CD4-positive, alpha-beta T cell (primary cell): Measurements from ENCODE around the gene ZC3H8. TPM values are rescaled to one million over a fixed set of nuclear protein-coding genes. Genes with fewer than 3 reads are reported as not detected.

Experiments used
- ATAC-seq: fragments of 200-7000 bp; cut with Tn5 transposase; one replicate; pipeline ENCODE4 v1.10.0; 2022; ENCODE audit warnings: mild to moderate bottlenecking; ENCODE audit not compliant: poor library complexity
- CTCF ChIA-PET: fragments of 350-600 bp; sonication (Branson Sonifier 250); formaldehyde crosslinking; loops from one replicate; lab custom pipeline; 2021; ENCODE audit warnings: antibody characterized with exemption, inconsistent platforms; lab: Charles Lee
- POLR2A ChIA-PET: fragments of 350-600 bp; sonication (Branson Sonifier 250); formaldehyde crosslinking; loops from one replicate; lab custom pipeline; 2021; ENCODE audit warnings: antibody characterized with exemption, inconsistent platforms; lab: Charles Lee
- DNase-seq, 14 experiments: peaks; one replicate each; pipeline ENCODE4 v3.0.0-alpha.2; 2013 to 2020; ENCODE audit warnings: mixed read lengths in 2 of 14
- H3K27ac ChIP-seq, 2 donors: one replicate each; pipeline versions ENCODE4 v1.5.1 to v1.7.0; 2013; ENCODE audit warnings: low read length in 2 of 2, low read depth in 1 of 2, mild to moderate bottlenecking in 1 of 2
- H3K27me3 ChIP-seq, 2 experiments: 1 replicate in 1 of 2; 2 replicates in 1 of 2; pipeline versions ENCODE4 v1.6.1 to v1.7.0; 2013; ENCODE audit warnings: low read length in 2 of 2, control low read depth in 1 of 2, mild to moderate bottlenecking in 1 of 2, moderate library complexity in 1 of 2; ENCODE audit not compliant: insufficient read depth in 2 of 2, control insufficient read depth in 1 of 2
- H3K36me3 ChIP-seq: one replicate; pipeline ENCODE4 v1.6.1; 2013; ENCODE audit warnings: low read length, control low read depth; ENCODE audit not compliant: insufficient read depth
- H3K4me1 ChIP-seq: one replicate; pipeline ENCODE4 v1.6.1; 2013; ENCODE audit warnings: low read length, control low read depth; ENCODE audit not compliant: insufficient read depth
- H3K4me3 ChIP-seq: one replicate; pipeline ENCODE4 v1.5.1; 2013; ENCODE audit warnings: mild to moderate bottlenecking, low read length, moderate library complexity
- H3K9me3 ChIP-seq, 2 experiments: 1 replicate in 1 of 2; 2 replicates in 1 of 2; pipeline versions ENCODE4 v1.6.1 to v1.7.0; 2013; ENCODE audit warnings: low read length in 2 of 2, mild to moderate bottlenecking in 2 of 2, control low read depth in 1 of 2, moderate library complexity in 1 of 2; ENCODE audit not compliant: control insufficient read depth in 1 of 2, insufficient read depth in 1 of 2
- H3K27ac Mint-ChIP-seq: one replicate; pipeline ENCODE4 v1.8.0; 2020; ENCODE audit warnings: mixed read lengths
- H3K27me3 Mint-ChIP-seq: one replicate; pipeline ENCODE4 v1.8.0; 2021; ENCODE audit warnings: mixed read lengths
- H3K36me3 Mint-ChIP-seq: one replicate; pipeline ENCODE4 v1.8.0; 2021; ENCODE audit warnings: low read depth, mixed read lengths
- H3K4me1 Mint-ChIP-seq: one replicate; pipeline ENCODE4 v1.8.0; 2021; ENCODE audit warnings: low read depth, mixed read lengths
- H3K4me3 Mint-ChIP-seq: one replicate; pipeline ENCODE4 v1.8.0; 2020; ENCODE audit warnings: mild to moderate bottlenecking, mixed read lengths
- H3K9me3 Mint-ChIP-seq: one replicate; pipeline ENCODE4 v1.8.0; 2020; ENCODE audit warnings: mixed read lengths
- intact Hi-C, 2 experiments: fragments of 100-400 bp; cut with DNase I in 1 of 2; cut with micrococcal nuclease in 1 of 2; formaldehyde crosslinking; loops; one replicate each; pipeline versions ENCODE4 v1.15.1 to v1.9.0; 2023 to 2025; cut with DNase I, micrococcal nuclease
- total RNA-seq, 174 experiments: library from RNA in 2 of 174; stranded (reverse) in 2 of 174; gene quantifications; one replicate each; pipeline ENCODE4 v1.2.3 and lab custom pipeline; 2021 to 2026
- TF ChIP-seq, protein P1 (sequence below): fragments of 200-600 bp; IDR thresholded peaks from one replicate; pipeline ENCODE4 v1.8.0; 2022; ENCODE audit warnings: antibody characterized with exemption, mild to moderate bottlenecking

ZC3H8 gene
- total RNA-seq, 2 experiments from 2014 or later: 10.2 to 16.2 TPM

DNA sequence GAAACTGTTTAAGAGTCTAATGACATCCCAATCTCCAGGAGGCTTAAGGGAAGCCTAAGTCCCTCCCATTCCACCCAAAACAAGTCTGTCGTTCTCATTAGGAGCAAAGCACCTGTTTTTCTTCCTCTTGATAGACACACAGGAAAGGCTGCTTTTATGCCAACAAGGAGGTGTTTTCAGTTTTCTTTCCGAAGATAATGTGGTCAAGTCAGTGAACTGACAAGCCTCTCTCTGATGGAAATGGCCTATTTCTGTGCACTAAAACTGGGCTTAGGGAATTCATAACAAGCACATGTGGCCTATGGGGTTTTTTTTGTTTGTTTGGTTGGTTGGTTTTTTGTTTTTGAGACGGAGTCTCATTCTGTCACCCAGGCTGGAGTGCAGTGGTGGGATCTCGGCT is 80.5 kb downstream of the ZC3H8 start:
- H3K27ac Mint-ChIP-seq: peak overlapping the region; percentile 71
- Histone ChIP-seq H3K27me3 (no peaks in the 10 kb centered on the region), H3K9me3 (no peaks in the 10 kb centered on the region), H3K36me3 (no peaks in the 10 kb centered on the region), H3K4me3 (no peak overlapping the region), H3K27ac (peak overlapping the region in 1 of 2 donors; percentile 29), H3K4me1 (peaks cover 20% of the 10 kb centered on the region)
- H3K4me1 Mint-ChIP-seq: peaks cover 36% of the 10 kb centered on the region
- intact Hi-C loops: no loop called here
- CTCF ChIA-PET: no interaction called here
- H3K4me3 Mint-ChIP-seq: peak overlapping the region; percentile 50
- TF ChIP-seq, protein P1, sequence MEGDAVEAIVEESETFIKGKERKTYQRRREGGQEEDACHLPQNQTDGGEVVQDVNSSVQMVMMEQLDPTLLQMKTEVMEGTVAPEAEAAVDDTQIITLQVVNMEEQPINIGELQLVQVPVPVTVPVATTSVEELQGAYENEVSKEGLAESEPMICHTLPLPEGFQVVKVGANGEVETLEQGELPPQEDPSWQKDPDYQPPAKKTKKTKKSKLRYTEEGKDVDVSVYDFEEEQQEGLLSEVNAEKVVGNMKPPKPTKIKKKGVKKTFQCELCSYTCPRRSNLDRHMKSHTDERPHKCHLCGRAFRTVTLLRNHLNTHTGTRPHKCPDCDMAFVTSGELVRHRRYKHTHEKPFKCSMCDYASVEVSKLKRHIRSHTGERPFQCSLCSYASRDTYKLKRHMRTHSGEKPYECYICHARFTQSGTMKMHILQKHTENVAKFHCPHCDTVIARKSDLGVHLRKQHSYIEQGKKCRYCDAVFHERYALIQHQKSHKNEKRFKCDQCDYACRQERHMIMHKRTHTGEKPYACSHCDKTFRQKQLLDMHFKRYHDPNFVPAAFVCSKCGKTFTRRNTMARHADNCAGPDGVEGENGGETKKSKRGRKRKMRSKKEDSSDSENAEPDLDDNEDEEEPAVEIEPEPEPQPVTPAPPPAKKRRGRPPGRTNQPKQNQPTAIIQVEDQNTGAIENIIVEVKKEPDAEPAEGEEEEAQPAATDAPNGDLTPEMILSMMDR: no peak
- POLR2A ChIA-PET: no interaction called here
- no peaks in the 10 kb centered on the region for H3K27me3 Mint-ChIP-seq
- H3K9me3 Mint-ChIP-seq: no peaks in the 10 kb centered on the region
- no peaks in the 10 kb centered on the region for H3K36me3 Mint-ChIP-seq
- DNase-seq: no peak
- no peak for ATAC-seq

DNA sequence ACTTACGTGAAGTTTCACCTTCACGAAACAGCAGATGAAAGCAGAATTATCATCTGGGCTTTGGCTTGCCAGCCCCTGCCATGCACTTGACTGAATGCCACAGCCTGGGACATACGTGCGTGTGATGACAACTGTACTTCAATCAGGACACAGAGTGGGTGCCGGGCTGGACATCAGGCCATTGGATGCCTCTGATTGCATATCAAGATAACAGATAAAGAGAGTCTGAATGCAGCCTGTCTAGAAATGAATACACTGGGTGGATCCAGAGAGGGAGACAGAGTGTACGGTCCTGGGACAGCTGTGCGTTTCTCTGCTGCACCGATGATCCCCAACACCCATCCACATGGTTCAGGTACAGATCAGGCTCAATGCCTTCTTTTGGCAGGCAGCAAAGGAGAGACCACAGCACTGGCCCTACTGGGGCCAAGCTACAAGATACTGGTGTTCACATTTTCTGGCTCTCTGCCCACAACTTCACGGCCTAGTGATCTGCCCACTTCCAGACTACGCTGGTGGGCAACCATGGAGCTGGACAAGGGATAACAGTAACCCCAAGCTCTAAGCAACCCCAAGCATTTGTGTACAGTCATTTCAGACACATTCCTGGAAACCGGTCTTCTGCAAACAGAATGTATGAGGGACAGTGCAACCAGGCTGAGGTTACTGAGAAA is 81.1 kb downstream of the ZC3H8 start:
- peak overlapping the region in 1 of 2 donors; percentile 29 for H3K27ac ChIP-seq
- no peak overlapping the region for H3K4me3 ChIP-seq
- no peaks in the 10 kb centered on the region for H3K36me3 ChIP-seq
- no peaks in the 10 kb centered on the region for H3K9me3 ChIP-seq
- H3K27ac Mint-ChIP-seq: peak overlapping the region; percentile 71
- TF ChIP-seq, protein P1: no peak
- ChIA-PET POLR2A (interaction anchor here (0.7 to 1.0 kb wide), 3 partner anchors 9 to 86 kb away, joined by 3 to 7 read pairs (median 3); no protein-coding TSS in a partner anchor), CTCF (no interaction called here)
- no peaks in the 10 kb centered on the region for H3K9me3 Mint-ChIP-seq
- ATAC-seq (peak; percentile 46), DNase-seq (peak in 2 of 14 experiments; percentile 11 to 21)
- H3K4me1 ChIP-seq: peaks cover 20% of the 10 kb centered on the region
- H3K4me3 Mint-ChIP-seq: peak overlapping the region; percentile 50
- H3K27me3 ChIP-seq: no peaks in the 10 kb centered on the region
- no peaks in the 10 kb centered on the region for H3K27me3 Mint-ChIP-seq
- peaks cover 30% of the 10 kb centered on the region for H3K4me1 Mint-ChIP-seq
- H3K36me3 Mint-ChIP-seq: no peaks in the 10 kb centered on the region
- intact Hi-C loops: no loop called here

DNA sequence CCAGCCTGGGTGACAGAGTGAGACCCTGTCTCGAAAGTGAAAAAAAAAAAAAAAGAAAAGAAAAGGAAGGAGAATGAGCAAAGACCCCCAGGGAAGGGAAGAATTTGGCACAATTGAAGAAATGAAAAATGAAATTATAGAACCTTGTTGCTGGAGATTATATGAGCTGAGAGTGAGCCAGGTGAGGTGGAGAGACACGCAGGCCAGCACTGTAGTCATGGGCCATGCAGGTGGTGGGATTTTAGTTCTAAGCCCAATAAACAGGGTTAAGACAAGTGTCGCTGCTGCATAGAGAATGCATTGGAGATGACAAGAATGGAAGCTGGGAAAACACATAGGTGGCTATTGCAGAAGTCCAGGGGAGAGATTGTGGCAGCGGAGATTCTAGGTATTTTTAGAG is 84.3 kb downstream of the ZC3H8 start:
- no peaks in the 10 kb centered on the region for H3K36me3 Mint-ChIP-seq
- no peak overlapping the region for H3K4me3 Mint-ChIP-seq
- no peaks in the 10 kb centered on the region for H3K9me3 ChIP-seq
- no peaks in the 10 kb centered on the region for H3K36me3 ChIP-seq
- ATAC-seq (no peak), DNase-seq (no peak)
- H3K27me3 Mint-ChIP-seq: no peaks in the 10 kb centered on the region
- no peaks in the 10 kb centered on the region for H3K9me3 Mint-ChIP-seq
- TF ChIP-seq, protein P1: no peak
- H3K27ac Mint-ChIP-seq: no peak overlapping the region
- CTCF ChIA-PET: no interaction called here
- POLR2A ChIA-PET: interaction anchor here (1.8 kb wide), 1 partner anchor 12 kb away, joined by 8 read pairs; no protein-coding TSS in a partner anchor
- intact Hi-C loops: no loop called here
- H3K4me1 Mint-ChIP-seq: peaks cover 35% of the 10 kb centered on the region
- no peak overlapping the region for H3K27ac ChIP-seq
- peaks cover 29% of the 10 kb centered on the region for H3K4me1 ChIP-seq
- no peaks in the 10 kb centered on the region for H3K27me3 ChIP-seq
- no peak overlapping the region for H3K4me3 ChIP-seq
